ENCODE measurements around the gene TSN. TPM values are rescaled to one million over a fixed set of nuclear protein-coding genes. Genes with fewer than 3 reads are reported as not detected.

TSN gene
- total RNA-seq, 4 donors from 2014 or later: 41.4 to 50.8 (median 43.0) TPM

DNA sequence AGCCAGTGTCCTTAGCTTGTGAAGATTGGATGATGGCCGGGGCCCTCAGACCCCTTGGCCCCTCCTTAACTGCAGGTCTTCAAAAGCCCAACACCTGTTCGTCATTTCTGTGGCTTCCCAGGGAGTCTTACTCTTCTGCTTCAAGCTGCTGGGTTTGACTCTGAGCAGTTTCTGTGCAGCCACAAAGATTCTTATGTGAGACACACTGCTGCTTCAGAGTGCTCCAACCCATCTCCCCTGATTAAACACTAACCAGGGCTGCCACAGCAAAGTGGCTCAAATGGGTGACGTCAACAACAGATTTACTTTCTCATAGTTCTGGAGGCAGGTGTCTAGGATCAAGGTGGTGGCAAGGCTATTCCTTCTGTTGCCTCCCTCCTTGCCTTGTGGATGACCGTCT is 40.8 kb downstream of the TSN start:
- Histone ChIP-seq H3K36me3 (no peaks in the 10 kb centered on the region), H3K27ac (no peak overlapping the region), H3K4me3 (replicated peaks in 1 of 3) (no peak overlapping the region), H3K4me1 (no peaks in the 10 kb centered on the region), H3K9me3 (no peaks in the 10 kb centered on the region), H3K27me3 (no peaks in the 10 kb centered on the region)
- TF ChIP-seq, protein P1, sequence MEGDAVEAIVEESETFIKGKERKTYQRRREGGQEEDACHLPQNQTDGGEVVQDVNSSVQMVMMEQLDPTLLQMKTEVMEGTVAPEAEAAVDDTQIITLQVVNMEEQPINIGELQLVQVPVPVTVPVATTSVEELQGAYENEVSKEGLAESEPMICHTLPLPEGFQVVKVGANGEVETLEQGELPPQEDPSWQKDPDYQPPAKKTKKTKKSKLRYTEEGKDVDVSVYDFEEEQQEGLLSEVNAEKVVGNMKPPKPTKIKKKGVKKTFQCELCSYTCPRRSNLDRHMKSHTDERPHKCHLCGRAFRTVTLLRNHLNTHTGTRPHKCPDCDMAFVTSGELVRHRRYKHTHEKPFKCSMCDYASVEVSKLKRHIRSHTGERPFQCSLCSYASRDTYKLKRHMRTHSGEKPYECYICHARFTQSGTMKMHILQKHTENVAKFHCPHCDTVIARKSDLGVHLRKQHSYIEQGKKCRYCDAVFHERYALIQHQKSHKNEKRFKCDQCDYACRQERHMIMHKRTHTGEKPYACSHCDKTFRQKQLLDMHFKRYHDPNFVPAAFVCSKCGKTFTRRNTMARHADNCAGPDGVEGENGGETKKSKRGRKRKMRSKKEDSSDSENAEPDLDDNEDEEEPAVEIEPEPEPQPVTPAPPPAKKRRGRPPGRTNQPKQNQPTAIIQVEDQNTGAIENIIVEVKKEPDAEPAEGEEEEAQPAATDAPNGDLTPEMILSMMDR (IDR thresholded peaks at IDR 0.05): no peak
- no peak for TF ChIP-seq POLR2A (IDR thresholded peaks at IDR 0.05)
- intact Hi-C loops (cut with DNase I): no loop called here
- 82 to 83% methylated on average over 4 of the region's 4 CpGs for WGBS, 2 donors
- no peak for DNase-seq

DNA sequence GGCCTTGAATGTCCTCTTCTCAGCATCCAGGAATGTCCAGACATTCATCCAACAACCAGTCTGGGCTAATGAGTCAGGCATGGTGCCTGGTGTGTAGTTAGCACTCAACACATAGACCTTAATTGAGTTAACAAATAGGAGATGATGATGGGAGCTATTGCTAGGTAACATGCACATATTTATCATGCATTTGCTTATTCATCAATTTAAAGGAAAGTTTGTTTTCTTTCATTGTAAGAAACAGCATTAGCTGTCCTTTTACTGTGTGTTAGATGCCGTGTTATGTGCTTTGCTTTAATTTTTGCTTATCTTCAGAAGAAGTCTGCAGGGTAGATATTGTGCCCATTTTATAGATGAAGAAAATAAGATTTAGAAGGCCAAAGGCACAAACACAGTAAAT is 43.2 kb downstream of the TSN start:
- Histone ChIP-seq H3K27me3 (no peaks in the 10 kb centered on the region), H3K4me1 (no peaks in the 10 kb centered on the region), H3K4me3 (replicated peaks in 1 of 3) (no peak overlapping the region), H3K36me3 (no peaks in the 10 kb centered on the region), H3K27ac (no peak overlapping the region), H3K9me3 (no peaks in the 10 kb centered on the region)
- 92 to 93% methylated on average over 1 of the region's 1 CpG for WGBS, 2 donors
- no peak for DNase-seq
- intact Hi-C loops (cut with DNase I): no loop called here
- TF ChIP-seq, protein P1 (IDR thresholded peaks at IDR 0.05): no peak
- TF ChIP-seq POLR2A (IDR thresholded peaks at IDR 0.05): no peak

DNA sequence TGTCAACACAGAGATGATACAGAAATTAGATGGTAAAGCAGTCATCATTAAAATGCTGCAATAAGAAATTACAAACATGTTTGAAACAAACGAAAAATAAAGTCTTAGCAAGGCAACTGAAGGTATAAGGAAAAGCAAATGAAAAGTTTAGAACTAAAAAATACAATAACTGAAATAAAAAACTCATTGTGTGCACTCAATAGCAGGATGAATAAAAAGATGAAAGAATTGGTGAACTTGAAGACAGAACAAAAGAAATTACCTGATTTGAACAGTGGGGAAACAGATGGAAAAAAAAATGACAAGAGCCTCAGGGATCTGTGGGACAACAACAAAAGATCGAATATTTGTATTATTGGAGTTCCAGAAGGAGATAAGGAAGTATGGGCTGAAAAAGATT is 46.5 kb downstream of the TSN start:
- intact Hi-C loops (cut with DNase I): no loop called here
- no peak for TF ChIP-seq POLR2A (IDR thresholded peaks at IDR 0.05)
- TF ChIP-seq, protein P1 (IDR thresholded peaks at IDR 0.05): no peak

DNA sequence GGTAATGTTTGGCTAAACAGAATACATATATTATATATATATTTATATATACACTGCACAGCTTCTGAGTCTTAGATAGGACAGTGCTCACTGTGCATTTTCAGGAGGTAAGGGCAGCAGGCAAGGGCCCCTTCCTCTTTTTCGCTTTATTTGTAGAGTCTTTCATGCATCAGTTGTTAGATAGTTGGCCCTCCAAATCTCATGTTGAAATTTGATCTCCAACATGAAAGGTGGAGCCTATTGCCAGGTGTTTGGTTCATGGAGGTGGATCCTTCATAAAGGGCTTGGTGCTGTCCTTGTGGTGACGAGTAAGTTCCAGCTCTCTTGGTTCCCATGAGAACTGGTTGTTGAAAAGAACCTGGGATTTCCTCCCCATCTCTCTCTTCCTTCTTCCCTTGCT is 48.1 kb downstream of the TSN start:
- H3K4me1 ChIP-seq: no peaks in the 10 kb centered on the region
- WGBS, 2 donors: 28 to 50% methylated on average over 2 of the region's 2 CpGs
- no peaks in the 10 kb centered on the region for H3K27me3 ChIP-seq
- TF ChIP-seq, protein P1 (IDR thresholded peaks at IDR 0.05): no peak
- TF ChIP-seq POLR2A (IDR thresholded peaks at IDR 0.05): no peak
- no peaks in the 10 kb centered on the region for H3K9me3 ChIP-seq
- no peaks in the 10 kb centered on the region for H3K36me3 ChIP-seq
- H3K27ac ChIP-seq: no peak overlapping the region
- intact Hi-C loops (cut with DNase I): no loop called here
- H3K4me3 ChIP-seq (replicated peaks in 1 of 3): no peak overlapping the region
- DNase-seq: no peak

More for the DNA sequence above, 46.5 kb downstream of the TSN start:
- Histone ChIP-seq H3K4me1 (no peaks in the 10 kb centered on the region), H3K4me3 (replicated peaks in 1 of 3) (no peak overlapping the region), H3K27ac (no peak overlapping the region), H3K36me3 (no peaks in the 10 kb centered on the region), H3K27me3 (no peaks in the 10 kb centered on the region), H3K9me3 (no peaks in the 10 kb centered on the region)
- WGBS, 2 donors: 76 to 85% methylated on average over 2 of the region's 2 CpGs
- no peak for DNase-seq

DNA sequence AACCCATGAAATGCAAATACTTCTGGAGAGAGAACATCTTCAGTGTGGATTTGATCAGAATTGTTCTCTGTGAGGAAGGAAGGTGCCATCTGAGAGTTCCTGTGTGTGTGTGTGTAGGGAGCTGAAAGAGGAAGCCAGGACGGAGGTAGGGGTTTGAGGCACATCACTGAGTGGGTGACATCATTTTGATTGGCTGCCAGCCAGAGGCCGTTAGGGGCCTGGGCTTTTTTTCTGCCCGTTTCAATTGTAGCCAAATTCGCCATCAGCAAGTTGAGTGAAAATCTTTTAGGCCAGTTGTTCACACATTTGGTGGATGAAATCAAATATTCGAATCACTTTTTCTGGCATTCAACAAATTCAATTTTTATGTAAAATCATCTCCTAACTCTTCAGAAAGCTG is 48.9 kb downstream of the TSN start:
- no peak for DNase-seq
- Histone ChIP-seq H3K9me3 (no peaks in the 10 kb centered on the region), H3K4me1 (no peaks in the 10 kb centered on the region), H3K4me3 (replicated peaks in 1 of 3) (no peak overlapping the region), H3K36me3 (no peaks in the 10 kb centered on the region), H3K27me3 (no peaks in the 10 kb centered on the region), H3K27ac (no peak overlapping the region)
- WGBS, 2 donors: 24 to 29% methylated on average over 5 of the region's 5 CpGs
- intact Hi-C loops (cut with DNase I): no loop called here
- TF ChIP-seq POLR2A (IDR thresholded peaks at IDR 0.05): no peak
- TF ChIP-seq, protein P1 (IDR thresholded peaks at IDR 0.05): no peak
